SK-N-SH treated with all-trans-retinoic acid at 6 μM for 48 hours (cell line): ENCODE results near the gene TSC2.
A peak's percentile ranks its signal among the peaks of the same experiment; 100 is the strongest.

Experiments used
- ATAC-seq: fragments of 200-7000 bp; cut with Tn5 transposase; 3 replicates; pipeline ENCODE4 v1.9.1; 2020; ENCODE audit warnings: mild to moderate bottlenecking, moderate library complexity
- ARNTL ChIP-seq: fragments of 450-650 bp; formaldehyde crosslinking; IDR thresholded peaks from 2 replicates; pipeline ENCODE4 v1.5.0; 2020; ENCODE audit warnings: low read depth, mild to moderate bottlenecking, moderate library complexity, borderline replicate concordance
- BACH2 ChIP-seq: fragments of 250-450 bp; sonication (Bioruptor Pico); IDR thresholded peaks from 2 replicates; pipeline ENCODE4 v1.9.0; 2021; ENCODE audit warnings: mild to moderate bottlenecking, borderline replicate concordance
- CSDC2 ChIP-seq: fragments of 250-450 bp; sonication (Bioruptor Pico); IDR thresholded peaks from 2 replicates; pipeline ENCODE4 v1.5.0; 2020; ENCODE audit warnings: mild to moderate bottlenecking, moderate library complexity
- CSRNP3 ChIP-seq: fragments of 250-450 bp; sonication (Bioruptor Pico); IDR thresholded peaks from 2 replicates; pipeline ENCODE4 v1.5.1; 2021; ENCODE audit warnings: mild to moderate bottlenecking, moderate library complexity
- ESRRG ChIP-seq: fragments of 250-450 bp; sonication (Bioruptor Pico); IDR thresholded peaks from 2 replicates; pipeline ENCODE4 v1.6.1; 2021; ENCODE audit warnings: mild to moderate bottlenecking
- GLIS3 ChIP-seq: fragments of 250-450 bp; sonication (Bioruptor Pico); IDR thresholded peaks from 2 replicates; pipeline ENCODE4 v1.5.0; 2020; ENCODE audit warnings: mild to moderate bottlenecking, moderate library complexity
- ISL1 ChIP-seq: fragments of 250-450 bp; sonication (Bioruptor Pico); IDR thresholded peaks from 2 replicates; pipeline ENCODE4 v2.1.2; 2022; ENCODE audit warnings: mild to moderate bottlenecking, moderate library complexity
- OSR1 ChIP-seq: fragments of 250-450 bp; sonication (Bioruptor Pico); IDR thresholded peaks from 2 replicates; pipeline ENCODE4 v1.8.0; 2022; ENCODE audit warnings: moderate library complexity, mild to moderate bottlenecking, inconsistent platforms
- PATZ1 ChIP-seq: fragments of 250-450 bp; sonication (Bioruptor Pico); IDR thresholded peaks from 2 replicates; pipeline ENCODE4 v1.8.0; 2020; ENCODE audit warnings: mild to moderate bottlenecking, moderate library complexity, borderline replicate concordance
- POU6F1 ChIP-seq: fragments of 250-450 bp; sonication (Bioruptor Pico); IDR thresholded peaks from 2 replicates; pipeline ENCODE4 v1.8.0; 2021; ENCODE audit warnings: low read depth, mild to moderate bottlenecking, moderate library complexity, borderline replicate concordance
- PPARA ChIP-seq: fragments of 250-450 bp; sonication (Bioruptor Pico); IDR thresholded peaks from 2 replicates; pipeline ENCODE4 v1.5.0; 2020; ENCODE audit warnings: mild to moderate bottlenecking, borderline replicate concordance
- RARB ChIP-seq: fragments of 250-450 bp; sonication (Bioruptor Pico); IDR thresholded peaks from 2 replicates; pipeline ENCODE4 v1.8.0; 2021; ENCODE audit warnings: mild to moderate bottlenecking, moderate library complexity
- SNAI2 ChIP-seq: fragments of 250-450 bp; sonication (Bioruptor Pico); IDR thresholded peaks from 2 replicates; pipeline ENCODE4 v1.5.0; 2020; ENCODE audit warnings: mild to moderate bottlenecking, moderate library complexity
- TCF4 ChIP-seq: fragments of 250-450 bp; sonication (Bioruptor Pico); IDR thresholded peaks from 2 replicates; pipeline ENCODE4 v1.8.0; 2021; ENCODE audit warnings: mild to moderate bottlenecking, moderate library complexity, borderline replicate concordance
- TOX ChIP-seq: fragments of 250-450 bp; sonication (Bioruptor Pico); IDR thresholded peaks from 2 replicates; pipeline ENCODE4 v1.8.0; 2021; ENCODE audit warnings: mild to moderate bottlenecking, moderate library complexity, borderline replicate concordance
- TSHZ2 ChIP-seq: fragments of 250-450 bp; sonication (Bioruptor Pico); IDR thresholded peaks from 2 replicates; pipeline ENCODE4 v1.5.0; 2020; ENCODE audit warnings: mild to moderate bottlenecking, moderate library complexity
- ZC3H10 ChIP-seq: fragments of 250-450 bp; sonication (Bioruptor Pico); IDR thresholded peaks from 2 replicates; pipeline ENCODE4 v1.5.1; 2021; ENCODE audit warnings: mild to moderate bottlenecking, moderate library complexity
- ZFP30 ChIP-seq: fragments of 450-650 bp; formaldehyde crosslinking; IDR thresholded peaks from 2 replicates; pipeline ENCODE4 v1.5.0; 2022; ENCODE audit warnings: mild to moderate bottlenecking, moderate library complexity
- ZNF565 ChIP-seq: fragments of 450-650 bp; formaldehyde crosslinking; conservative IDR thresholded peaks from 2 replicates; pipeline ENCODE4 v1.5.0; 2020; ENCODE audit warnings: low read depth, mild to moderate bottlenecking, moderate library complexity
- ZNF70 ChIP-seq: fragments of 450-650 bp; formaldehyde crosslinking; IDR thresholded peaks from 2 replicates; pipeline ENCODE4 v1.5.0; 2020; ENCODE audit warnings: mild to moderate bottlenecking, moderate library complexity
- ZNF8 ChIP-seq: fragments of 450-650 bp; formaldehyde crosslinking; IDR thresholded peaks from 2 replicates; pipeline ENCODE4 v1.5.0; 2020; ENCODE audit warnings: mild to moderate bottlenecking, moderate library complexity

TSC2 gene

GRCh38 chr16:2019518-2019920 is 28.3 kb upstream of the TSC2 start, which contains the start of gene NPW:
Gene NPW (plus strand): TSS chr16:2019785.
- no peak for ATAC-seq
- no peak for TF ChIP-seq ZC3H10
- no peak for TF ChIP-seq PPARA (CRISPR knock-in tag)
- TF ChIP-seq TOX (CRISPR knock-in tag): no peak
- no peak for TF ChIP-seq ISL1 (CRISPR knock-in tag)
- no peak for TF ChIP-seq PATZ1 (CRISPR knock-in tag)
- TF ChIP-seq GLIS3 (CRISPR knock-in tag): no peak
- no peak for TF ChIP-seq OSR1 (CRISPR knock-in tag)
- no peak for TF ChIP-seq ZNF70
- TF ChIP-seq CSRNP3: no peak
- no peak for TF ChIP-seq BACH2 (CRISPR knock-in tag)
- no peak for TF ChIP-seq ZNF8
- no peak for TF ChIP-seq ZFP30 (CRISPR knock-in tag)
- no peak for TF ChIP-seq ESRRG
- TF ChIP-seq SNAI2 (CRISPR knock-in tag): no peak
- TF ChIP-seq RARB (CRISPR knock-in tag): no peak
- TF ChIP-seq, all 23 proteins: peak for 0

- TF ChIP-seq GLIS3 (CRISPR knock-in tag) (no peak), CSDC2 (CRISPR knock-in tag) (no peak), ESRRG (no peak), ZC3H10 (no peak), ARNTL (CRISPR knock-in tag) (no peak), ZNF565 (no peak), ZNF70 (no peak), BACH2 (CRISPR knock-in tag) (no peak), PPARA (CRISPR knock-in tag) (no peak)
- TF ChIP-seq, all 23 proteins: peak for 0
- no peak for ATAC-seq
Observed at GRCh38 chr16:2019921-2020831, 27.6 kb upstream of the TSC2 start.

GRCh38 chr16:2022723-2023091 is 25.1 kb upstream of the TSC2 start:
- no peak for TF ChIP-seq SNAI2 (CRISPR knock-in tag)
- TF ChIP-seq TSHZ2 (CRISPR knock-in tag): no peak
- TF ChIP-seq RARB (CRISPR knock-in tag): no peak
- no peak for TF ChIP-seq POU6F1 (CRISPR knock-in tag)
- TF ChIP-seq ESRRG: no peak
- no peak for TF ChIP-seq PPARA (CRISPR knock-in tag)
- no peak for TF ChIP-seq CSRNP3
- TF ChIP-seq ZFP30 (CRISPR knock-in tag): no peak
- no peak for TF ChIP-seq ZNF565
- TF ChIP-seq ISL1 (CRISPR knock-in tag): no peak
- no peak for TF ChIP-seq ZC3H10
- TF ChIP-seq PATZ1 (CRISPR knock-in tag): no peak
- no peak for TF ChIP-seq CSDC2 (CRISPR knock-in tag)
- no peak for TF ChIP-seq GLIS3 (CRISPR knock-in tag)
- no peak for TF ChIP-seq ARNTL (CRISPR knock-in tag)
- no peak for TF ChIP-seq TOX (CRISPR knock-in tag)
- TF ChIP-seq TCF4: no peak
- TF ChIP-seq, all 23 proteins: peak for 0
- peak; percentile 81 for ATAC-seq
